A549 (cell line): Measurements from ENCODE around the gene SMAD3. TPM values are rescaled to one million over a fixed set of nuclear protein-coding genes. Genes with fewer than 3 reads are reported as not detected.
A peak's percentile ranks its signal among the peaks of the same experiment; 100 is the strongest.

Experiments
- CEBPB ChIP-seq, 2 experiments: fragments of >200 bp in 1 of 2; sonication (Bioruptor Twin) in 1 of 2; formaldehyde crosslinking in 1 of 2; IDR thresholded peaks; 2 replicates each; pipeline ENCODE4 v1.6.1; 2012 to 2016
- CHD2 ChIP-seq: fragments of 150-350 bp; IDR thresholded peaks from 2 replicates; pipeline ENCODE4 v1.6.1; 2014; ENCODE audit warnings: low read length; ENCODE audit not compliant: partially characterized antibody
- FOSB ChIP-seq: fragments of 250-450 bp; sonication (Bioruptor Pico); IDR thresholded peaks from 2 replicates; pipeline ENCODE4 v1.5.0; 2020; ENCODE audit warnings: mild to moderate bottlenecking, moderate library complexity
- GATA3 ChIP-seq: IDR thresholded peaks from 2 replicates; pipeline ENCODE4 v1.6.1; 2012; ENCODE audit warnings: borderline replicate concordance
- JUNB ChIP-seq: fragments of >200 bp; sonication (Bioruptor Twin); formaldehyde crosslinking; IDR thresholded peaks from 2 replicates; pipeline ENCODE4 v1.6.1; 2016
- KDM5A ChIP-seq: fragments of 200-600 bp; sonication (generic); IDR thresholded peaks from 2 replicates; pipeline ENCODE4 v1.6.1; 2016; ENCODE audit warnings: antibody characterized with exemption, mild to moderate bottlenecking
- NR3C1 ChIP-seq: fragments of >200 bp; sonication (Bioruptor Twin); formaldehyde crosslinking; IDR thresholded peaks from 3 replicates; pipeline ENCODE4 v1.6.1; 2017
- RAD21 ChIP-seq, 2 experiments: fragments of >200 bp in 1 of 2; sonication (Bioruptor Twin) in 1 of 2; formaldehyde crosslinking in 1 of 2; IDR thresholded peaks in 1 of 2; conservative IDR thresholded peaks in 1 of 2; 2 replicates in 1 of 2; 3 replicates in 1 of 2; pipeline ENCODE4 v1.6.1; 2012 to 2018; ENCODE audit warnings: inconsistent platforms in 1 of 2
- RFX5 ChIP-seq: fragments of 450-650 bp; IDR thresholded peaks from 2 replicates; pipeline ENCODE4 v1.7.1; 2014; ENCODE audit warnings: antibody characterized with exemption, mild to moderate bottlenecking, moderate library complexity
- ZC3H11A ChIP-seq: fragments of 450-650 bp; IDR thresholded peaks from 2 replicates; pipeline ENCODE4 v1.6.1; 2014; ENCODE audit warnings: antibody characterized with exemption, mild to moderate bottlenecking
- ZSCAN20 ChIP-seq: fragments of 250-450 bp; sonication (Bioruptor Pico); IDR thresholded peaks from 2 replicates; pipeline ENCODE4 v1.8.0; 2022; ENCODE audit warnings: mild to moderate bottlenecking, moderate library complexity
- polyA plus RNA-seq, 4 experiments: library from polyadenylated mRNA; depleted of rRNA in 3 of 4; stranded (reverse); fragments of >200 nt; fragmentation: RNase III in 1 of 4; extraction: RNeasy Plus Mini Kit Qiagen cat#74134 plus additional on column Dnase treatment in 1 of 4; gene quantifications; 2 replicates in 3 of 4; 3 replicates in 1 of 4; pipeline ENCODE4 v1.2.3, GENCODE V29; 2011 to 2017
- TF ChIP-seq, protein P1 (sequence below): fragments of >200 bp; sonication (Bioruptor Twin); formaldehyde crosslinking; IDR thresholded peaks from 3 replicates; pipeline ENCODE4 v1.5.1; 2016
- TF ChIP-seq, protein P2 (sequence below): fragments of 250-450 bp; sonication (Bioruptor Pico); IDR thresholded peaks from 2 replicates; pipeline ENCODE4 v1.5.0; 2021; ENCODE audit warnings: mild to moderate bottlenecking, moderate library complexity, borderline replicate concordance
- TF ChIP-seq, protein P3 (sequence below): IDR thresholded peaks from 2 replicates; pipeline ENCODE4 v1.6.1; 2012
- TF ChIP-seq, protein P4 (sequence below): fragments of 200-600 bp; sonication (generic); IDR thresholded peaks from 2 replicates; pipeline ENCODE4 v1.6.1; 2016; ENCODE audit warnings: antibody characterized with exemption, mild to moderate bottlenecking, moderate library complexity
- TF ChIP-seq, protein P5 (sequence below): fragments of 250-450 bp; sonication (Bioruptor Pico); IDR thresholded peaks from 2 replicates; pipeline ENCODE4 v1.5.0; 2020; ENCODE audit warnings: low read depth, mild to moderate bottlenecking, moderate library complexity
- TF ChIP-seq, protein P6 (sequence below): IDR thresholded peaks from 2 replicates; pipeline ENCODE4 v1.6.1; 2012; ENCODE audit warnings: low read depth, borderline replicate concordance

Gene SMAD3
- polyA plus RNA-seq, 2 of the 4 experiments (the other 2 are of a cell fraction), result 74.6 to 77.2 TPM

DNA sequence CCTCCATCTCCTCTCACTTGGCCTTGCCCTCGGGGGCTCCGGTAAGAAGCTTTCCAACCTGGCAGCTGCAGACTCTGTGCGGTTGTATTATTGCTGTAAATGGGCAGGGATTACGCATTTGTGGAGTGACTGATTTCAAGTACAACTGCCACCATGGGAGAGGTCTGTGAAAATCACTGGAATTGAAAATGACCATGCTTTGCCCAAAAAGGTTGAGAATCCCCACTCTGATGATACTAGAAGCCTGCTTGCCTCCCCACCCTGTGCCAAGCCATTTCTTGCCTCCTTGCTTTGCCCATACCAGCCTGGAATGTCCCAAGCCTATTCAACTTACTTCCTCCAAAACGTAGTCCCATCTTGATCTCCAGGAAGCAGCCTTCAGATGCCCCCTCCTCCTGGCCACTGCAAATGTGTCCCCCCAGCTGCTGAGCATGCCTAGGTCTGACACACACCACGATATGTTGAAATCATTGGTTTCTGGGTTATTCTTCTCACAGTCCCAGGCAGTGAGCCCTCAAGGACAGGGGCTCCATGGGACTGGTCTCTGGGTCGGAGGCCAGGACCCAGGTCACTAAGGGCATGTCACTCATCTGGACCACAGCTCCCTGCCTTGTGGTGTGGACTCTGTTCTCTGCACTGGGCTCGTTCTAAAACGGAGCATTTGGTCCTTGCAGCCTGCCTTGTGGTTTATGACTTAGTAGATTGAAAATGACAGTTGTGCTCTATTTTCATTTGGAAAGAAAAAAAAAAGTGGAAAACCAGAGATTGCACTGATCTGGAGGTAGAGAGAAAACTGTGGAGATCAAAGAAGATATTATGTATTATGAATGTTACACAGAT, 42.9 kb downstream of the SMAD3 start (continued):
- TF ChIP-seq, protein P1, sequence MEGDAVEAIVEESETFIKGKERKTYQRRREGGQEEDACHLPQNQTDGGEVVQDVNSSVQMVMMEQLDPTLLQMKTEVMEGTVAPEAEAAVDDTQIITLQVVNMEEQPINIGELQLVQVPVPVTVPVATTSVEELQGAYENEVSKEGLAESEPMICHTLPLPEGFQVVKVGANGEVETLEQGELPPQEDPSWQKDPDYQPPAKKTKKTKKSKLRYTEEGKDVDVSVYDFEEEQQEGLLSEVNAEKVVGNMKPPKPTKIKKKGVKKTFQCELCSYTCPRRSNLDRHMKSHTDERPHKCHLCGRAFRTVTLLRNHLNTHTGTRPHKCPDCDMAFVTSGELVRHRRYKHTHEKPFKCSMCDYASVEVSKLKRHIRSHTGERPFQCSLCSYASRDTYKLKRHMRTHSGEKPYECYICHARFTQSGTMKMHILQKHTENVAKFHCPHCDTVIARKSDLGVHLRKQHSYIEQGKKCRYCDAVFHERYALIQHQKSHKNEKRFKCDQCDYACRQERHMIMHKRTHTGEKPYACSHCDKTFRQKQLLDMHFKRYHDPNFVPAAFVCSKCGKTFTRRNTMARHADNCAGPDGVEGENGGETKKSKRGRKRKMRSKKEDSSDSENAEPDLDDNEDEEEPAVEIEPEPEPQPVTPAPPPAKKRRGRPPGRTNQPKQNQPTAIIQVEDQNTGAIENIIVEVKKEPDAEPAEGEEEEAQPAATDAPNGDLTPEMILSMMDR, result no peak
- TF ChIP-seq ZSCAN20 (CRISPR knock-in tag), result no peak; the same call in none of the 2 replicates
- TF ChIP-seq JUNB, result no peak
- TF ChIP-seq NR3C1, result no peak
- TF ChIP-seq RFX5, result no peak
- TF ChIP-seq CHD2, result no peak
- no peak for TF ChIP-seq KDM5A
- TF ChIP-seq FOSB (CRISPR knock-in tag), result peak; percentile 76
- TF ChIP-seq, protein P2, sequence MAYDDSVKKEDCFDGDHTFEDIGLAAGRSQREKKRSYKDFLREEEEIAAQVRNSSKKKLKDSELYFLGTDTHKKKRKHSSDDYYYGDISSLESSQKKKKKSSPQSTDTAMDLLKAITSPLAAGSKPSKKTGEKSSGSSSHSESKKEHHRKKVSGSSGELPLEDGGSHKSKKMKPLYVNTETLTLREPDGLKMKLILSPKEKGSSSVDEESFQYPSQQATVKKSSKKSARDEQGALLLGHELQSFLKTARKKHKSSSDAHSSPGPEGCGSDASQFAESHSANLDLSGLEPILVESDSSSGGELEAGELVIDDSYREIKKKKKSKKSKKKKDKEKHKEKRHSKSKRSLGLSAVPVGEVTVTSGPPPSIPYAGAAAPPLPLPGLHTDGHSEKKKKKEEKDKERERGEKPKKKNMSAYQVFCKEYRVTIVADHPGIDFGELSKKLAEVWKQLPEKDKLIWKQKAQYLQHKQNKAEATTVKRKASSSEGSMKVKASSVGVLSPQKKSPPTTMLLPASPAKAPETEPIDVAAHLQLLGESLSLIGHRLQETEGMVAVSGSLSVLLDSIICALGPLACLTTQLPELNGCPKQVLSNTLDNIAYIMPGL (CRISPR knock-in tag), result no peak
- no peak for TF ChIP-seq RAD21 (conservative IDR thresholded peaks at IDR 0.05 in 1 of 2, IDR thresholded peaks at IDR 0.05 in 1 of 2)
- TF ChIP-seq, protein P3, sequence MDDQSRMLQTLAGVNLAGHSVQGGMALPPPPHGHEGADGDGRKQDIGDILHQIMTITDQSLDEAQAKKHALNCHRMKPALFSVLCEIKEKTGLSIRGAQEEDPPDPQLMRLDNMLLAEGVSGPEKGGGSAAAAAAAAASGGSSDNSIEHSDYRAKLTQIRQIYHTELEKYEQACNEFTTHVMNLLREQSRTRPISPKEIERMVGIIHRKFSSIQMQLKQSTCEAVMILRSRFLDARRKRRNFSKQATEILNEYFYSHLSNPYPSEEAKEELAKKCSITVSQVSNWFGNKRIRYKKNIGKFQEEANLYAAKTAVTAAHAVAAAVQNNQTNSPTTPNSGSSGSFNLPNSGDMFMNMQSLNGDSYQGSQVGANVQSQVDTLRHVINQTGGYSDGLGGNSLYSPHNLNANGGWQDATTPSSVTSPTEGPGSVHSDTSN, result no peak
- TF ChIP-seq ZC3H11A, result no peak
- TF ChIP-seq, protein P4, sequence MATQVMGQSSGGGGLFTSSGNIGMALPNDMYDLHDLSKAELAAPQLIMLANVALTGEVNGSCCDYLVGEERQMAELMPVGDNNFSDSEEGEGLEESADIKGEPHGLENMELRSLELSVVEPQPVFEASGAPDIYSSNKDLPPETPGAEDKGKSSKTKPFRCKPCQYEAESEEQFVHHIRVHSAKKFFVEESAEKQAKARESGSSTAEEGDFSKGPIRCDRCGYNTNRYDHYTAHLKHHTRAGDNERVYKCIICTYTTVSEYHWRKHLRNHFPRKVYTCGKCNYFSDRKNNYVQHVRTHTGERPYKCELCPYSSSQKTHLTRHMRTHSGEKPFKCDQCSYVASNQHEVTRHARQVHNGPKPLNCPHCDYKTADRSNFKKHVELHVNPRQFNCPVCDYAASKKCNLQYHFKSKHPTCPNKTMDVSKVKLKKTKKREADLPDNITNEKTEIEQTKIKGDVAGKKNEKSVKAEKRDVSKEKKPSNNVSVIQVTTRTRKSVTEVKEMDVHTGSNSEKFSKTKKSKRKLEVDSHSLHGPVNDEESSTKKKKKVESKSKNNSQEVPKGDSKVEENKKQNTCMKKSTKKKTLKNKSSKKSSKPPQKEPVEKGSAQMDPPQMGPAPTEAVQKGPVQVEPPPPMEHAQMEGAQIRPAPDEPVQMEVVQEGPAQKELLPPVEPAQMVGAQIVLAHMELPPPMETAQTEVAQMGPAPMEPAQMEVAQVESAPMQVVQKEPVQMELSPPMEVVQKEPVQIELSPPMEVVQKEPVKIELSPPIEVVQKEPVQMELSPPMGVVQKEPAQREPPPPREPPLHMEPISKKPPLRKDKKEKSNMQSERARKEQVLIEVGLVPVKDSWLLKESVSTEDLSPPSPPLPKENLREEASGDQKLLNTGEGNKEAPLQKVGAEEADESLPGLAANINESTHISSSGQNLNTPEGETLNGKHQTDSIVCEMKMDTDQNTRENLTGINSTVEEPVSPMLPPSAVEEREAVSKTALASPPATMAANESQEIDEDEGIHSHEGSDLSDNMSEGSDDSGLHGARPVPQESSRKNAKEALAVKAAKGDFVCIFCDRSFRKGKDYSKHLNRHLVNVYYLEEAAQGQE, result no peak
- TF ChIP-seq, protein P5, sequence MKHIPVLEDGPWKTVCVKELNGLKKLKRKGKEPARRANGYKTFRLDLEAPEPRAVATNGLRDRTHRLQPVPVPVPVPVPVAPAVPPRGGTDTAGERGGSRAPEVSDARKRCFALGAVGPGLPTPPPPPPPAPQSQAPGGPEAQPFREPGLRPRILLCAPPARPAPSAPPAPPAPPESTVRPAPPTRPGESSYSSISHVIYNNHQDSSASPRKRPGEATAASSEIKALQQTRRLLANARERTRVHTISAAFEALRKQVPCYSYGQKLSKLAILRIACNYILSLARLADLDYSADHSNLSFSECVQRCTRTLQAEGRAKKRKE (CRISPR knock-in tag), result peak; percentile 79
- TF ChIP-seq GATA3, result no peak
- TF ChIP-seq CEBPB (IDR thresholded peaks at IDR 0.05), result no peak
- TF ChIP-seq, protein P6, sequence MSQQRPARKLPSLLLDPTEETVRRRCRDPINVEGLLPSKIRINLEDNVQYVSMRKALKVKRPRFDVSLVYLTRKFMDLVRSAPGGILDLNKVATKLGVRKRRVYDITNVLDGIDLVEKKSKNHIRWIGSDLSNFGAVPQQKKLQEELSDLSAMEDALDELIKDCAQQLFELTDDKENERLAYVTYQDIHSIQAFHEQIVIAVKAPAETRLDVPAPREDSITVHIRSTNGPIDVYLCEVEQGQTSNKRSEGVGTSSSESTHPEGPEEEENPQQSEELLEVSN, result no peak
